ENCODE results near the gene ADARB2. TPM values are rescaled to one million over a fixed set of nuclear protein-coding genes. Genes with fewer than 3 reads are reported as not detected.

ADARB2 gene
- total and polyA plus RNA-seq, 4 experiments from 2014 or later, result 13.5 to 14.1 TPM; not detected in 2

- no peaks in the 10 kb centered on the region for H3K9me3 ChIP-seq (ENCODE audit: control insufficient read depth in 1 of 2, low read length in 2 of 2)
- H3K36me3 ChIP-seq (ENCODE audit: insufficient read depth, low read length), result no peaks in the 10 kb centered on the region
- no peak overlapping the region for H3K27ac Mint-ChIP-seq
- H3K9me3 Mint-ChIP-seq, result no peaks in the 10 kb centered on the region
- H3K27me3 ChIP-seq (ENCODE audit: insufficient read depth, low read length), result no peaks in the 10 kb centered on the region
- no peak overlapping the region for H3K4me3 ChIP-seq (ENCODE audit: low read length in 2 of 2)
- intact Hi-C loops (cut with micrococcal nuclease), result no loop called here
- no peak for DNase-seq
- CTCF ChIA-PET (ENCODE audit: partially characterized antibody), result interaction anchor here (1.6 kb wide), 1 partner anchor 184 kb away, joined by 3 read pairs; no protein-coding TSS in a partner anchor
- peaks cover 0 to 3% (median 0%) of the 10 kb centered on the region in 4 donors for H3K4me1 Mint-ChIP-seq
- no peaks in the 10 kb centered on the region for H3K36me3 Mint-ChIP-seq
- H3K27ac ChIP-seq (ENCODE audit: low read depth, low read length), result no peak overlapping the region
- peaks cover 3% of the 10 kb centered on the region in 2 donors for H3K27me3 Mint-ChIP-seq
- H3K4me1 ChIP-seq (ENCODE audit: insufficient read depth, low read length), result no peaks in the 10 kb centered on the region
- POLR2A ChIA-PET (ENCODE audit: partially characterized antibody), result no interaction called here
- no peak overlapping the region for H3K4me3 Mint-ChIP-seq
Observed at GRCh38 chr10:1184541-1185430, 552.5 kb downstream of the ADARB2 start.

GRCh38 chr10:1183701-1184100 lies 553.6 kb downstream of the ADARB2 start:
- H3K27me3 Mint-ChIP-seq, result peaks cover 3 to 6% of the 10 kb centered on the region in 2 donors
- Histone ChIP-seq H3K27ac (ENCODE audit: low read depth, low read length) (no peak overlapping the region), H3K27me3 (ENCODE audit: insufficient read depth, low read length) (no peaks in the 10 kb centered on the region), H3K36me3 (ENCODE audit: insufficient read depth, low read length) (no peaks in the 10 kb centered on the region), H3K4me1 (ENCODE audit: insufficient read depth, low read length) (no peaks in the 10 kb centered on the region), H3K9me3 (ENCODE audit: control insufficient read depth in 1 of 2, low read length in 2 of 2) (no peaks in the 10 kb centered on the region), H3K4me3 (ENCODE audit: low read length in 2 of 2) (no peak overlapping the region)
- H3K4me3 Mint-ChIP-seq, result no peak overlapping the region
- H3K36me3 Mint-ChIP-seq, result no peaks in the 10 kb centered on the region
- intact Hi-C loops (cut with micrococcal nuclease), result no loop called here
- POLR2A ChIA-PET (ENCODE audit: partially characterized antibody), result no interaction called here
- CTCF ChIA-PET (ENCODE audit: partially characterized antibody), result interaction anchor here (1.6 kb wide), 1 partner anchor 185 kb away, joined by 3 read pairs; no protein-coding TSS in a partner anchor
- H3K9me3 Mint-ChIP-seq, result no peaks in the 10 kb centered on the region
- DNase-seq, result no peak
- H3K4me1 Mint-ChIP-seq, result peaks cover 0 to 3% (median 0%) of the 10 kb centered on the region in 4 donors
- no peak overlapping the region for H3K27ac Mint-ChIP-seq

GRCh38 chr10:1183033-1183396 lies 554.3 kb downstream of the ADARB2 start:
- H3K4me1 ChIP-seq (ENCODE audit: insufficient read depth, low read length), result no peaks in the 10 kb centered on the region
- no peak overlapping the region for H3K4me3 ChIP-seq (ENCODE audit: low read length in 2 of 2)
- H3K27me3 Mint-ChIP-seq, result peaks cover 3% of the 10 kb centered on the region in 2 donors
- ChIA-PET CTCF (ENCODE audit: partially characterized antibody) (interaction anchor here (1.6 kb wide), 1 partner anchor 186 kb away, joined by 3 read pairs; no protein-coding TSS in a partner anchor), POLR2A (ENCODE audit: partially characterized antibody) (no interaction called here)
- no peaks in the 10 kb centered on the region for H3K9me3 Mint-ChIP-seq
- no peaks in the 10 kb centered on the region for H3K36me3 Mint-ChIP-seq
- no peak overlapping the region for H3K4me3 Mint-ChIP-seq
- peaks cover 0 to 3% (median 0%) of the 10 kb centered on the region in 4 donors for H3K4me1 Mint-ChIP-seq
- H3K27ac ChIP-seq (ENCODE audit: low read depth, low read length), result no peak overlapping the region
- H3K27me3 ChIP-seq (ENCODE audit: insufficient read depth, low read length), result no peaks in the 10 kb centered on the region
- DNase-seq, result no peak
- H3K36me3 ChIP-seq (ENCODE audit: insufficient read depth, low read length), result no peaks in the 10 kb centered on the region
- no peaks in the 10 kb centered on the region for H3K9me3 ChIP-seq (ENCODE audit: control insufficient read depth in 1 of 2, low read length in 2 of 2)
- no peak overlapping the region for H3K27ac Mint-ChIP-seq
- intact Hi-C loops (cut with micrococcal nuclease), result no loop called here

- H3K4me1 ChIP-seq (ENCODE audit: insufficient read depth, low read length), result no peaks in the 10 kb centered on the region
- ChIA-PET CTCF (ENCODE audit: partially characterized antibody) (interaction anchor here (1.3 kb wide), 1 partner anchor 22 kb away, joined by 3 read pairs; no protein-coding TSS in a partner anchor), POLR2A (ENCODE audit: partially characterized antibody) (no interaction called here)
- Mint-ChIP-seq H3K9me3 (no peaks in the 10 kb centered on the region), H3K27me3 (peaks cover 3% of the 10 kb centered on the region in 2 donors), H3K4me1 (peaks cover 0 to 3% (median 0%) of the 10 kb centered on the region in 4 donors), H3K27ac (no peak overlapping the region), H3K36me3 (no peaks in the 10 kb centered on the region), H3K4me3 (no peak overlapping the region)
- no peaks in the 10 kb centered on the region for H3K36me3 ChIP-seq (ENCODE audit: insufficient read depth, low read length)
- no peak for DNase-seq
- intact Hi-C loops (cut with micrococcal nuclease), result no loop called here
- no peaks in the 10 kb centered on the region for H3K27me3 ChIP-seq (ENCODE audit: insufficient read depth, low read length)
- no peak overlapping the region for H3K4me3 ChIP-seq (ENCODE audit: low read length in 2 of 2)
- H3K27ac ChIP-seq (ENCODE audit: low read depth, low read length), result no peak overlapping the region
- no peaks in the 10 kb centered on the region for H3K9me3 ChIP-seq (ENCODE audit: control insufficient read depth in 1 of 2, low read length in 2 of 2)
Observed at GRCh38 chr10:1182280-1183032, 554.9 kb downstream of the ADARB2 start.

- H3K4me3 Mint-ChIP-seq, result no peak overlapping the region
- POLR2A ChIA-PET (ENCODE audit: partially characterized antibody), result no interaction called here
- H3K4me3 ChIP-seq (ENCODE audit: low read length in 2 of 2), result no peak overlapping the region
- no peak overlapping the region for H3K27ac ChIP-seq (ENCODE audit: low read depth, low read length)
- no peak for DNase-seq
- no peaks in the 10 kb centered on the region for H3K36me3 ChIP-seq (ENCODE audit: insufficient read depth, low read length)
- peaks cover 0 to 3% (median 0%) of the 10 kb centered on the region in 4 donors for H3K4me1 Mint-ChIP-seq
- peaks cover 3% of the 10 kb centered on the region in 2 donors for H3K27me3 Mint-ChIP-seq
- H3K27me3 ChIP-seq (ENCODE audit: insufficient read depth, low read length), result no peaks in the 10 kb centered on the region
- no peaks in the 10 kb centered on the region for H3K9me3 Mint-ChIP-seq
- CTCF ChIA-PET (ENCODE audit: partially characterized antibody), result no interaction called here
- H3K4me1 ChIP-seq (ENCODE audit: insufficient read depth, low read length), result no peaks in the 10 kb centered on the region
- no peak overlapping the region for H3K27ac Mint-ChIP-seq
- H3K36me3 Mint-ChIP-seq, result no peaks in the 10 kb centered on the region
- intact Hi-C loops (cut with micrococcal nuclease), result no loop called here
- H3K9me3 ChIP-seq (ENCODE audit: control insufficient read depth in 1 of 2, low read length in 2 of 2), result no peaks in the 10 kb centered on the region
Observed at GRCh38 chr10:1180836-1181235, 556.5 kb downstream of the ADARB2 start.

- Mint-ChIP-seq H3K4me3 (no peak overlapping the region), H3K27ac (no peak overlapping the region), H3K4me1 (peaks cover 0 to 3% (median 0%) of the 10 kb centered on the region in 4 donors), H3K36me3 (no peaks in the 10 kb centered on the region), H3K9me3 (no peaks in the 10 kb centered on the region), H3K27me3 (peaks cover 3% of the 10 kb centered on the region in 2 donors)
- Histone ChIP-seq H3K9me3 (ENCODE audit: control insufficient read depth in 1 of 2, low read length in 2 of 2) (no peaks in the 10 kb centered on the region), H3K27me3 (ENCODE audit: insufficient read depth, low read length) (no peaks in the 10 kb centered on the region), H3K36me3 (ENCODE audit: insufficient read depth, low read length) (no peaks in the 10 kb centered on the region), H3K4me1 (ENCODE audit: insufficient read depth, low read length) (no peaks in the 10 kb centered on the region), H3K27ac (ENCODE audit: low read depth, low read length) (no peak overlapping the region), H3K4me3 (ENCODE audit: low read length in 2 of 2) (no peak overlapping the region)
- ChIA-PET POLR2A (ENCODE audit: partially characterized antibody) (no interaction called here), CTCF (ENCODE audit: partially characterized antibody) (no interaction called here)
- intact Hi-C loops (cut with micrococcal nuclease), result no loop called here
- DNase-seq, result no peak
Observed at GRCh38 chr10:1180071-1180730, 557.1 kb downstream of the ADARB2 start.
